Panc1 (cell line): ENCODE measurements around the gene HOXA4.

Experiments
- CTCF ChIP-seq: fragments of 450-650 bp; IDR thresholded peaks from 2 replicates; pipeline ENCODE4 v1.5.1; 2017; ENCODE audit warnings: mild to moderate bottlenecking
- POLR2AphosphoS5 ChIP-seq: IDR thresholded peaks from 2 replicates; pipeline ENCODE4 v1.6.1; 2012; ENCODE audit warnings: mild to moderate bottlenecking, low read depth, low read length, moderate library complexity
- REST ChIP-seq, 2 experiments: IDR thresholded peaks; 2 replicates each; pipeline ENCODE4 v1.6.1; 2011 to 2012; ENCODE audit warnings: low read depth in 2 of 2, control low read depth in 1 of 2, low read length in 1 of 2, mild to moderate bottlenecking in 1 of 2, moderate library complexity in 1 of 2; ENCODE audit not compliant: insufficient read depth in 1 of 2
- TCF7L2 ChIP-seq: IDR thresholded peaks from 2 replicates; pipeline ENCODE4 v1.6.1; 2011; ENCODE audit warnings: mild to moderate bottlenecking, low read depth, low read length, inconsistent platforms

DNA sequence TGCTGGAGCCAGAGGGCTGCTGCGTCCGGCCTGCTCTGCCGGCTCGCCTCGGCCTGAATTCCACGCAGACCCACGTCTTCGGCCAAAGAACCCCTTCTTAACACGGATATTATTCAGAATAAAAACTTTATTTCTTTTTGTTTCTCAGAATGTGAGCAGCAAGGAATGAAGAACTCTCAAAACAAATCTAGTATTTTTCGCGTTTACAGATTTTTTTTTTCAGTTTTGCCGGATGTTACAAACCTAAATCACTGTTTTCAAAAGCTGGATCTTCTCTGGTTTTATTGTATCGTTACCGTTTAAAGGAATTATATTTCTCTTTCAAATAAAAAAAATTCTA lies 23.7 kb downstream of the HOXA4 start:
- no peak for TF ChIP-seq REST (IDR thresholded peaks at IDR 0.05; ENCODE audit: insufficient read depth in 1 of 2, low read depth in 2 of 2, low read length in 1 of 2)
- no peak for TF ChIP-seq POLR2AphosphoS5
- no peak for TF ChIP-seq CTCF
- no peak for TF ChIP-seq TCF7L2
